HG03439 (cell line): Measurements from ENCODE around the gene LDB3.

Source experiments
- ATAC-seq: cut with Tn5 transposase; IDR thresholded peaks from one replicate; pipeline ENCODE4 v1.9.1; 2021; ENCODE audit warnings: mild to moderate bottlenecking, moderate library complexity; ENCODE audit not compliant: unreplicated experiment

LDB3 gene

DNA sequence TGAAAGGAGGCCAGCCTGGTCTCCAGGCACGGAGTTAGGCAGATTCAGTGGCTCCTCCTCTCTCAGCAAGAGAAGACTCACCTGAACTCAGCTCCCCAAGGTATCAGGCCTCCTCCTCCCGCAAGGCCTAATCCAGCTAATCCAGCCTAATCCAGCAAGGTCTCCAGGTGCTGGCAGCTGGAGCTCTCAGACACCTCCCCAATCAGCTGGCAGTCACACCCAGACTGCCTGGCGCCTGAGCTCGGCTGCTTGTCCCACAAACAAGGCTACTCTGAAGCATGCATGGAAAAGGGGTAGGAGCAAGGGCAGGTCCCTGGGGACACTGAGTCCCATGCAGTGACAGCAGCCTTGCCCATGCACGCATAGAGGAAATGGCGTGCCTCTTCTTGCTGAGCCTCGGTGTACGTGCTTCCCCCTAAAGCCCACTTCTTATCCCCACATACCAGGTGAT lies 17.3 kb upstream of the LDB3 start:
- no peak for ATAC-seq

GRCh38 chr10:86651631-86652331 lies 16.5 kb upstream of the LDB3 start:
- no peak for ATAC-seq

- no peak for ATAC-seq
These were observed 15.7 kb upstream of the LDB3 start for GRCh38 chr10:86652361-86653202.

DNA sequence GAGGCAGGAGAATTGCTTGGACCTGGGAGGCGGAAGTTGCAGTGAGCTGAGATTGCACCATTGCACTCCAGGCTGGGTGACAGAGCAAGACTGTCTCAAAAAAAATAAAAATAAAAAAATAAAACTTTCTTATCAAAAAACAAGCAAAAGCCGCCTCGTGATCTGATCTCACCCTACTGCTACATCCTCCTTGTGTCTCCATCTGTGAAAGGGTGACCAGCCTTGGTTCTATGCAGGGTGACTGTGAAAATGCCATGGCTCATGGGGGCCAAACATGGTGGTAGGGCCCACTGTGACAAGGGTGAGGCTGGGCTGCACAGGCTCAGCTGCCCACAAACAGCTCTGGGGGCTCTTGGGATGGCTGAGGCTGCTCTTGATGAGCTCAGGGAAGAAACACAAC lies 14.9 kb upstream of the LDB3 start:
- no peak for ATAC-seq

DNA sequence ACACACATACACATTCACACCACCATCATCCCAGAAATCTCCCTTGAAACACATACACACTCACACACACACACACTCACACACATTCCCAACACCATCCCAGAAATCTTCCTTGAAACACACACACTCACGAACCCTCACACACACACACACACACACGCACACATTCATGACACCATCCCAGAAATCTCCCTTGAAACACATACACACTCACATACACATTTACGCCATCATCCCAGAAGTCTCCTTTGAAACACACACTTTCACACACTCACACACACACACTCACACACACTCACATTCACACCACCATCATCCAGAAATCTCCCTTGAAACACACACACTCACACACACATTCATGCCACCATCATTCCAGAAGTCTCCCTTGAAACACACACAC lies 14.3 kb upstream of the LDB3 start:
- no peak for ATAC-seq

DNA sequence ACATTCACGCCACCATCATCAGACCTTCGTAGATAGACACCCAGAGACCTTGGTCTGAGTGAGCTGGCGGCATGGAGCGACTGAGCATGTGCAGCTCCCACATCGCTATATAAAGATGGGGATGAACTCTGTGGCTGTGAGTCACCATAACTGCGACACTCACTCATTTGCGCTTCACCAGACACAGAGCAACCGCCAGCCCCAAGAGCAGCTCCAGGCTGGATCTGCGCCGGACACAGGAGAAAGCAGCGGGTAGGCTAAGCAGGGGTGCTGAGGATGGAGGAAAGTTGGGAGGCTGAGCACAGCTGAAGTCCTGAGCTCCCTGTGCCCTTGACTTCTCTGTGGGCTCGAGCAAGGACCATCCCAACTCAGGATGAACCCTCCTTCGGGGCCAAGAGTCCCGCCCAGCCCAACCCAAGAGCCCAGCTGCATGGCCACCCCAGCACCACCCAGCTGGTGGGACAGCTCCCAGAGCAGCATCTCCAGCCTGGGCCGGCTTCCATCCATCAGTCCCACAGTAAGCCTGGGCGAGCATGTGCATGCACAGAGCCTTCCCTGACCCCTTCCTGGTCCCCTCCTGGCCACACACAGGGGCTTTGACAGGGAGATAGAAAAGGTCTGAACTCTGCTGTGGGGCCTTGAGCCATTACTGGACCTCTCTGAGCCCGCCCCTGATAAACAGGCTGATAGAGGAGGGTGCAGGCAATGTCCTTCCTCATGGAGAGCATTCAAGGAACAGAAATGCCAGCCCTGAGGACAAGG lies 13.7 kb upstream of the LDB3 start, which contains the start of gene OPN4:
TSS of gene OPN4 (plus strand) at position 137 of the 762 bp plus-strand sequence. CDS start at position 374, 237 bp downstream.
- no peak for ATAC-seq

- ATAC-seq = no peak
These were observed 13.2 kb upstream of the LDB3 start for GRCh38 chr10:86655173-86655540.

- ATAC-seq = no peak
These were observed 12.7 kb upstream of the LDB3 start for GRCh38 chr10:86655596-86655995.

DNA sequence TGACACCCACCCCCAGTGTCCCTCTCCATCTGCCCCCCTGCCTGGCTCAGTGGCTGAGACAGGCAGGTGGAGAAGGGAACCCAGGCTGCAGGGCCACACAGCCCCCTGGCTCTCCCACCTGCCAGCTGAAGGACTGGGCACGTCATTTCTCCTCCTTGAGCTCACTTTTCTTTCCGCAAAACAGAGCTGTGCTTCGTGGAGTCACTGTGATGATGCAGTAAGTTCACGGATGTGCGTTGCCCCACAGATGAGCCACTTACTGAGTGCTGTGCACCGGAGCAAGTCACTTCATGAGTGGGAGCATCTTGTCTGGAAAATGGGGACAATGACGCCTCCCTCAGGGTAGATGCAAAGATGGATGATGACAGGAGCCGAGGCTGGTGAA lies 11.3 kb upstream of the LDB3 start:
- no peak for ATAC-seq

- no peak for ATAC-seq
These were observed 10.8 kb upstream of the LDB3 start for GRCh38 chr10:86657396-86658011.

GRCh38 chr10:86658261-86658741 lies 10.0 kb upstream of the LDB3 start:
- ATAC-seq = no peak

- ATAC-seq = no peak
These were observed 9.6 kb upstream of the LDB3 start for GRCh38 chr10:86658751-86659150.

- ATAC-seq = no peak
These were observed 9.1 kb upstream of the LDB3 start for GRCh38 chr10:86659161-86659691.

- ATAC-seq = no peak
These were observed 8.4 kb upstream of the LDB3 start for GRCh38 chr10:86659721-86660453.

DNA sequence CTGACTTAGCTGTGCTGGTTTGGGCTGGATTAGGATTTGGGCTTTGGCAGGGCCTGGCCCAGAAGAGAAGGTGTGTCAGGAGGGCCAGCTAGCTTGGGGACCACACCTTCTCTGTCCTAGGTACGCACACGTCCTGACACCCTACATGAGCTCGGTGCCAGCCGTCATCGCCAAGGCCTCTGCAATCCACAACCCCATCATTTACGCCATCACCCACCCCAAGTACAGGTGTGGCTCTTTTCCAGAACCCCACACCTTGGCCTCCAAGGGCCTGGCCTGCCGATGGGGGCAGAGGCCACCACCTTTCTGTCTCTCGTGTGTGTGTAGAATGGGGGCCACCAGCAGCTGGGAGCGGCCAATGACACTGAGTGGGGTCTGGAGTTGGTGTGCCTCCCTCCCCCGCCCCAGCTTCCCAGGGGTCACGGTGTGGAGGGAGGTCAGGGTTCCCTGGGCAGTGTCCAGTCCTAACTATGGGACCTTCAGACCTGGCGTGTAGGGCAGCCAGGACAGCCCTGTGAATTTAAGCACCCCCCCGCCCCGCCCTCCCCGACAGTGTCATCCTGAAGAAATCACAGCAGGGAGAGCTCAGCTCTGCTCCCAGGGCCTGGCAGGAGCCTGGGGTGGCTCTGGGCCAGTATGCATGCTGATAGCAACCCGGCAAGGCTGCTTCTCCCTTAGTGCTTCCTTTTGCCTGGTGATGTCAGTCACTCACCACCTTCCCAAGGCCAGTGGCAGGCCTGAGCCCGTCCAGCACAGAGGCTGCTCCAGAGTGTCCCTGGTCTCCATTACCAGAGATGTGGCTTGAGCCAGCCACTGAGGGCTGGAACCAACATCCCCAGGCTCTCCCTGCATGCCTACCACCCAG lies 6.9 kb upstream of the LDB3 start:
- no peak for ATAC-seq

DNA sequence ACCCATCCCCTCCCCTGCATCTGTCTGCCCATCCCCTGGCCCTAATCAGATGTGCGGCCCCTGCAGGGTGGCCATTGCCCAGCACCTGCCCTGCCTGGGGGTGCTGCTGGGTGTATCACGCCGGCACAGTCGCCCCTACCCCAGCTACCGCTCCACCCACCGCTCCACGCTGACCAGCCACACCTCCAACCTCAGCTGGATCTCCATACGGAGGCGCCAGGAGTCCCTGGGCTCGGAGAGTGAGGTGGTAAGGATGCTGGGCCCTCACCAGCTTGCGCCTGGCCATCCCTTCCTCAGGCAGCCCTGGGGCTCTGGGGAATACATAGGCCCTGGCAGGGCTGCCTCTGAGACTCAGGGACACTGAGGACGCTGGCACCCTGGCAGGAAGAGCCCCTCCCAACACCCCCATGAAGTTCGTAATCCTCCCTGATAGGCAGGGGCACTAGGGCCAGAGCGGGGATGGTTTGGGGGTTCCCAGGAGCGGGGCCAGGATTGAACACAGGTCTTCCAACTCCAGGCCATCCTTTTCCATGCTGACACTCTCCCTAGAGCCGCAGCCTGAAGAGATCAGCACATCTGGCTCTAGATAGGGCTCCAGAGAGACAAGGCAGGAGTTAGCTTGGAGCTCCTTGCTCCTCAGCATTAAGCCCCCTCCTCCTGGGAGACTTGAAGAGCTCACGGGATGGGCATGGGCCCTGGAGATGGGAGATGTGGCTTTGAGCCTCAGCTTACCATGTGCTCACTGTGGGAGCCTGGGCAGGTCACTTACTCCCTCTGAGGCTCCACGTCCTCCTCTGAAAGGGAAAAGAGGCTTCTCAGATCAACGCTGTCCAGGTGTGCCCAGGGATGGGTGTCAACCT lies 5.9 kb upstream of the LDB3 start:
- no peak for ATAC-seq

GRCh38 chr10:86663046-86663345 lies 5.3 kb upstream of the LDB3 start:
- no peak for ATAC-seq

- ATAC-seq = no peak
These were observed 4.6 kb upstream of the LDB3 start for GRCh38 chr10:86663576-86664339.
